GM12873 (cell line): ENCODE results near the gene LAMB1.

ENCODE experiments used
- CTCF ChIP-seq: IDR thresholded peaks from 2 replicates; pipeline ENCODE4 v1.5.1; 2012; ENCODE audit warnings: low read depth, mild to moderate bottlenecking, moderate library complexity, low read length, control low read depth; ENCODE audit not compliant: insufficient read depth; ENCODE audit errors: missing control alignments

LAMB1 gene

DNA sequence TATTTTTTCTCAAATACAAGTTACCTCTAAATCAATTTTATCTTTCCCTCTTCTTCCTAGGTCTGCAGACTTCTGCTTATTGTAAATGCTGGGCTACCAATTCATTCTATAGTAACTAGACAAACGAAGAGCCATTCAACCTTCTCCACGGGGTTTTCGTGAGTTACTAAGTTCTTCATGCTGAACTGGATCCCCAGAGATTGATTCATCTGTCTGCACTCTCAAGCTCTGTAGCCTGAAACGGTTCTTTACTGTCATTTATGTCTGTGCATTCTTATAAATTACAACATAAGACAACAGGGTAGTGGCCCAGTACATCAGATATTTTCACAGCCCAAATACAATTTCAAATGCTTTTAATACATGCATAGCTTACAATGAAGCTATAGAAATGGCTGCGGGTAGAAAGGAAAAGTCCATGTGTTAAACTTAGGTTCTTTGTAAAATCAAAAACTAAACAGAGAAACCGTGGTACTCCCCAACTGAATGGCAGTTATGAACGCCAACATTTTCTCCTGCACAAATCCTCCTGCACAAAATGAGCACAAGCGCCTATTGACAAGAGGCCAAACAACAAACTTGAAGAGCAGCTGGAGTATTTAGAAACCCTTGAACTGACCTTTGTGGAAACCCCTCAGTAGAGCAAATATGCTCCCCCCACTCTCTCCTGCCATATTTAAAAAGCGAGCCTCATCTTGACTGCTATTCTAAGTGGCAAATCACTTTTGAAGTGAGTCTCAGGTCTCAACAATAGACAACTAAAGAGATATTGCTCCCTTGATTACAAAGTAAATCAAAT lies 20.7 kb downstream of the LAMB1 start:
- TF ChIP-seq CTCF: no peak

GRCh38 chr7:107981466-107981865 lies 21.5 kb downstream of the LAMB1 start:
- no peak for TF ChIP-seq CTCF

DNA sequence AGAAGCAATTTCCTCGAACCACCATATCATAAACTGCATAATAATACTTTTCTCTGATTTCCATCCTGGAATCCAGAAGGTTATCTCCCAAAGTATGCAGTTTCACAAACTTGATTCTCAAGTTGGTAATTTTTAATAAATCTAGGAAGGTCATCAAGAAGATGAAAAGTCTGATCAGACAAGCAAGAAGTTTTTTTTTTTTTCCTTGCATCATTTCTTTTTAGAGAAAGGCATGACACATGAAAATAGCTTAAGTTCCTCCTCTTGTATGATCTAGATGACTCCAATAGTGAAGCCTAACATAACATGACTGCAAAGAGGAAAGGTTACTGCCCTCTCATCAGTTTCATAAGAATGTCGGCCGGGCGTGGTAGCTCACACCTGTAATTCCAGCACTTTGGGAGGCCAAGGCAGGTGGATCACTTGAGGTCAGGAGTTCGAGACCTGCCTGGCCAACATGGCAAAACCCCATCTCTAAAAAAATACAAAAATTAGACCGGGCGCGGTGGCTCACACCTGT lies 22.2 kb downstream of the LAMB1 start:
- no peak for TF ChIP-seq CTCF

GRCh38 chr7:107980171-107980570 lies 22.8 kb downstream of the LAMB1 start:
- no peak for TF ChIP-seq CTCF

- no peak for TF ChIP-seq CTCF
Observed at GRCh38 chr7:107978815-107979408, 24.0 kb downstream of the LAMB1 start.

GRCh38 chr7:107977048-107977447 lies 25.9 kb downstream of the LAMB1 start:
- TF ChIP-seq CTCF: no peak

DNA sequence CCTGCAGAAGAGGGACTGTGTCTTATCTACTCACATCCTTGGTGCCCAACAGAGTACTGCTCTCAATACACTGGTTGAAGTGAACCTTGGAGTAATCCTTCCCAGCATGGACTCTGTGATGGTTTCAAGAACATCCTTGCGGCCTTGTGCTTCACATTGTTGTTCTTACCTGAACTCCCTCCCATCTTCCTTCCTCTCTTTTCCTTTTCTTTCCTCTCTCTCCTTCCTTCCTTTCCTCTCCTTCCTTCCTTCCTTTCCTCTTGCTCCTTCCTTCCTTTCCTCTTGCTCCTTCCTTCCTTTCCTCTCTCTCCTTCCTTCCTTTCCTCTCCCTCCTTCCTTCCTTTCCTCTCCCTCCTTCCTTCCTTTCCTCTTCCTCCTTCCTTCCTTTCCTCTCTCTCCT lies 26.3 kb downstream of the LAMB1 start:
- TF ChIP-seq CTCF: no peak
